ENCODE measurements around the gene ZAP70. TPM values are rescaled to one million over a fixed set of nuclear protein-coding genes. Genes with fewer than 3 reads are reported as not detected.

The ZAP70 gene
- total and polyA plus RNA-seq, 2 of the 13 experiments (the other 11 are each of a cell fraction or from before 2014, with no cell fraction given) = 0.51 to 4.0 TPM

DNA sequence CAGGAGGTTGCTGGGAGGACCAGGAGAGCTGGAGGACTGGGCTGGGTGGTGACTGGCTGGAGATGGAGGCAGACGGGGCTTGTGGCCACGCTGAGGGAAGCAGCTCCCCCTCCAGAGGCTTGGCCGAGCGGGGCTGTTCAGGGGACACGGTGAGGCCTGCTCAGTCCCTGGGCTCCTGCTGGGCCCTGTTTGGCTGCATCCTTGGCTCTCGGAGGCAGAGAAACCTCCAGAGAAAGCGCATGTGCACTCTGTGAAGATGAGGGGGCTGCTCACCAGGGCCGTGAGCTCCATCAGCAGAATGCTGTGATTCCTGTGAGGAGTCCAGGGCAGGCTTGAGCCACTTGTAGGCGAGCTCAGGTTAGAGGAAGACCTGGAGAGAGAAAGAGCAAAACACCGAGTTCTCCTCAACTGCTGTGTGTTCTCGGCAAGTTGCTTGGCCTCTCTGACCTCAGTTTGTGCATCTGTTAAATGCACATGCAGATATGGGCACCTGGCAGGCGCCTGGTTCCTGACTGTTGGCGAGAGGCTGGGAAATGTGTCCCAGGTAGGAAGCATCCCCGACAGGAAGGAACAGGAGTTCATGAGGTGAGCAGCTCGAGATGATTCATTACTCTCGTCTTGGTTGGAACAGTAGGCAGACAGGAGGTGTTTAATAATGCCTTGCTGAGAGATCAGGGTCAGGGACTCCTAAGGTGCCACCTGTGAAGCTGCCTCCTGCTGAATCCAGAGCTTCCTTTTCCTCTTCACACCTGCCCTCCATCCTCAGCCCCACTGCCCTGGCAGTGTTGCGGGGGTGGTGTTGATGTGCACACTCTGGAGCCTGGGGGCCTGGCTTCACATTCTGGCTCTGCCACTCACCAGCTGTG lies 941 bp downstream of the ZAP70 start:
- H4K20me1 ChIP-seq (ENCODE audit: insufficient read depth, low read length) = no peaks in the 10 kb centered on the region
- FAIRE-seq = no peak
- H3K4me1 ChIP-seq (ENCODE audit: insufficient read depth, low read length) = peaks cover 14% of the 10 kb centered on the region
- H3K36me3 ChIP-seq (replicated peaks in 1 of 2; ENCODE audit: control insufficient read depth in 1 of 2, insufficient read depth in 2 of 2, low read length in 2 of 2) = no peaks in the 10 kb centered on the region
- no peak for ATAC-seq
- CTCF ChIA-PET (ENCODE audit: low intra/inter-chr PET ratio, low total read pairs) = no interaction called here
- no peak for TF ChIP-seq ZNF841 (CRISPR knock-in tag; IDR thresholded peaks at IDR 0.05; ENCODE audit: borderline replicate concordance)
- peak; percentile 7; the same call in 1 of the 2 replicates for TF ChIP-seq KDM5B (CRISPR knock-in tag; IDR thresholded peaks at IDR 0.05; ENCODE audit: borderline replicate concordance)
- TF ChIP-seq ZNF768 (CRISPR knock-in tag; IDR thresholded peaks at IDR 0.05) = peak; percentile 97
- TF ChIP-seq TEAD3 (CRISPR knock-in tag; optimal IDR thresholded peaks at IDR 0.05; ENCODE audit: borderline replicate concordance) = peak; percentile 6
- TF ChIP-seq BORCS8-MEF2B (CRISPR knock-in tag; IDR thresholded peaks at IDR 0.05) = no peak
- no peak for TF ChIP-seq FOXA3 (CRISPR knock-in tag; IDR thresholded peaks at IDR 0.05)
- no peak for TF ChIP-seq RXRB (CRISPR knock-in tag; IDR thresholded peaks at IDR 0.05; ENCODE audit: borderline replicate concordance)
- TF ChIP-seq PRPF4 (IDR thresholded peaks at IDR 0.05; ENCODE audit: low read depth, low read length, poor library complexity, severe bottlenecking) = no peak
- 0 out of 2 replicates have a peak, but pooled peaks have one; percentile 35 for TF ChIP-seq AHR (CRISPR knock-in tag; IDR thresholded peaks at IDR 0.05)
- TF ChIP-seq TRIM22 (IDR thresholded peaks at IDR 0.05) = no peak
- no peak for TF ChIP-seq KLF9 (CRISPR knock-in tag; IDR thresholded peaks at IDR 0.05; ENCODE audit: low read depth)
- no peak for TF ChIP-seq DZIP1 (CRISPR knock-in tag; IDR thresholded peaks at IDR 0.05)
- TF ChIP-seq ZMYM3 (CRISPR knock-in tag; IDR thresholded peaks at IDR 0.05) = peak; percentile 40; the same call in 1 of the 2 replicates
- TF ChIP-seq ZNF605 (CRISPR knock-in tag; IDR thresholded peaks at IDR 0.05) = no peak
- TF ChIP-seq ZFP90 (CRISPR knock-in tag; IDR thresholded peaks at IDR 0.05; ENCODE audit: borderline replicate concordance) = no peak
- TF ChIP-seq ZNF160 (CRISPR knock-in tag; IDR thresholded peaks at IDR 0.05) = no peak
- TF ChIP-seq AGO2 (optimal IDR thresholded peaks at IDR 0.05; ENCODE audit: low read depth, low read length) = no peak
- TF ChIP-seq ZNF878 (CRISPR knock-in tag; IDR thresholded peaks at IDR 0.05) = no peak
- no peak for TF ChIP-seq ZBTB7A (CRISPR knock-in tag; IDR thresholded peaks at IDR 0.05)
- no peak for TF ChIP-seq GLMP (CRISPR knock-in tag; IDR thresholded peaks at IDR 0.05; ENCODE audit: borderline replicate concordance)
- H2AFZ ChIP-seq (ENCODE audit: low read length) = no peak overlapping the region
- no peak overlapping the region; the same call in 1 of the 2 replicates for H3K4me2 ChIP-seq (ENCODE audit: low read depth, low read length)
- H3K79me2 ChIP-seq (ENCODE audit: insufficient read depth, low read length) = no peaks in the 10 kb centered on the region
- in situ Hi-C loops (cut with HindIII; ENCODE audit: extremely low pct_ligation_motif_present, low pct_unique_long_range_greater_than_20kb) (no loop called here), intact Hi-C loops (cut with micrococcal nuclease; ENCODE audit: unreplicated experiment) (loop anchor here (10.0 kb wide), 1 partner anchor 550 kb away; no protein-coding TSS in a partner anchor)
- H3K9ac ChIP-seq (ENCODE audit: insufficient read depth, low read depth, low read length) = no peak overlapping the region
- H3K4me3 ChIP-seq (replicated peaks in 1 of 3; ENCODE audit: insufficient read depth in 1 of 3, low read depth in 2 of 3, low read length in 3 of 3) = peak overlapping the region in 1 of 3 experiments; percentile 9; a peak in 1 of 6 replicates
- DNase-seq (ENCODE audit: low spot score) = no peak
- 36% methylated on average over 12 of the region's 17 CpGs for WGBS (ENCODE audit: low lambda C conversion rate)
- peaks cover 2 to 30% of the 10 kb centered on the region in 2 experiments; a peak in 4 of 5 replicates for H3K27me3 ChIP-seq (ENCODE audit: control insufficient read depth in 1 of 2, insufficient read depth in 2 of 2, low read length in 2 of 2)
- BruUV-seq (replicated peaks) = no TSS peak
- POLR2A ChIA-PET = no interaction called here
- H3K9me3 ChIP-seq (ENCODE audit: low read length) = no peaks in the 10 kb centered on the region
- H3K27ac ChIP-seq (ENCODE audit: extremely low read length, insufficient read depth, low read length) = no peak overlapping the region
